H1 (cell line): ENCODE data around the gene OVOL3. TPM values are rescaled to one million over a fixed set of nuclear protein-coding genes. Genes with fewer than 3 reads are reported as not detected.

ENCODE experiments used
- CTCF ChIA-PET: fragments of 300-600 bp; sonication (Branson Sonifier 250); formaldehyde crosslinking; loops from one replicate; lab custom pipeline; 2021; ENCODE audit not compliant: partially characterized antibody; lab: Charles Lee
- POLR2A ChIA-PET: fragments of 300-600 bp; sonication (Branson Sonifier 250); formaldehyde crosslinking; loops from one replicate; lab custom pipeline; 2021; ENCODE audit warnings: inconsistent platforms; ENCODE audit not compliant: partially characterized antibody; lab: Charles Lee
- DNase-seq, 2 experiments: peaks; one replicate each; pipeline versions ENCODE4 v3.0.0 to v3.0.0-alpha.2; 2010 to 2022; ENCODE audit warnings: low spot score in 2 of 2, low read depth in 1 of 2, mixed read lengths in 1 of 2
- FAIRE-seq: peaks from 2 replicates; lab custom pipeline; 2011; peaks lifted over from hg19 to GRCh38; lab: Jason Lieb, UNC
- H2AFZ ChIP-seq: 2 replicates; pipeline ENCODE4 v1.8.1; 2012; ENCODE audit warnings: low read length, inconsistent platforms
- H2AK5ac ChIP-seq: 2 replicates; pipeline ENCODE4 v1.6.1; 2013; ENCODE audit warnings: low read depth, low read length
- H2BK120ac ChIP-seq: replicated peaks from 2 replicates; pipeline ENCODE3; 2013; ENCODE audit warnings: low read depth, low read length, inconsistent platforms
- H2BK12ac ChIP-seq: 2 replicates; pipeline ENCODE4 v1.6.1; 2013; ENCODE audit warnings: low read depth, low read length
- H2BK15ac ChIP-seq: 2 replicates; pipeline ENCODE4 v1.6.1; 2013; ENCODE audit warnings: low read length
- H2BK20ac ChIP-seq: 2 replicates; pipeline ENCODE4 v1.6.1; 2013; ENCODE audit warnings: low read length
- H2BK5ac ChIP-seq: 2 replicates; pipeline ENCODE4 v1.6.1; 2013; ENCODE audit warnings: low read depth, low read length
- H3K14ac ChIP-seq: 2 replicates; pipeline ENCODE4 v1.6.1; 2013; ENCODE audit warnings: inconsistent platforms; ENCODE audit not compliant: insufficient read length
- H3K18ac ChIP-seq: 2 replicates; pipeline ENCODE4 v1.6.1; 2013; ENCODE audit warnings: low read length; ENCODE audit errors: extremely low read depth
- H3K23ac ChIP-seq: 2 replicates; pipeline ENCODE4 v1.6.1; 2013; ENCODE audit warnings: inconsistent platforms; ENCODE audit not compliant: insufficient read length
- H3K23me2 ChIP-seq: 2 replicates; pipeline ENCODE4 v1.6.1; 2013; ENCODE audit warnings: low read depth, low read length
- H3K27ac ChIP-seq: 2 replicates; pipeline ENCODE4 v1.6.1; 2011; ENCODE audit warnings: low read depth, low read length, inconsistent platforms
- H3K27me3 ChIP-seq, 4 experiments: replicated peaks in 1 of 4; 1 replicate in 1 of 4; 2 replicates in 3 of 4; pipeline versions ENCODE4 v1.6.1 to v1.8.1; 2011 to 2013; ENCODE audit warnings: low read length in 3 of 4, mild to moderate bottlenecking in 3 of 4, inconsistent platforms in 2 of 4, mixed read lengths in 2 of 4, moderate library complexity in 1 of 4; ENCODE audit not compliant: control insufficient read depth in 3 of 4, insufficient read depth in 3 of 4; ENCODE audit errors: extremely low read depth in 1 of 4
- H3K36me3 ChIP-seq, 4 experiments: 2 replicates each; pipeline versions ENCODE4 v1.6.1 to v1.8.1; 2011 to 2013; ENCODE audit warnings: mild to moderate bottlenecking in 4 of 4, low read length in 3 of 4, moderate library complexity in 2 of 4, control low read depth in 1 of 4, inconsistent platforms in 1 of 4; ENCODE audit not compliant: insufficient read depth in 4 of 4, control insufficient read depth in 2 of 4
- H3K4ac ChIP-seq: replicated peaks from 2 replicates; pipeline ENCODE3; 2013; ENCODE audit warnings: low read length, low read depth, mixed read lengths, inconsistent platforms; ENCODE audit not compliant: insufficient read length
- H3K4me1 ChIP-seq, 4 experiments: replicated peaks in 1 of 4; 1 replicate in 1 of 4; 2 replicates in 3 of 4; pipeline versions ENCODE4 v1.6.1 to v1.8.1; 2011 to 2013; ENCODE audit warnings: low read length in 3 of 4, inconsistent platforms in 2 of 4, mixed read lengths in 1 of 4; ENCODE audit not compliant: insufficient read depth in 4 of 4, control insufficient read depth in 3 of 4
- H3K4me2 ChIP-seq, 2 experiments: 2 replicates each; pipeline versions ENCODE4 v1.6.1 to v1.8.1; 2011 to 2013; ENCODE audit warnings: low read depth in 2 of 2, low read length in 2 of 2, control low read depth in 1 of 2, inconsistent platforms in 1 of 2, mild to moderate bottlenecking in 1 of 2; ENCODE audit not compliant: insufficient read depth in 1 of 2
- H3K4me3 ChIP-seq, 4 experiments: fragments of 200-600, 300-600 bp in 1 of 4; sonication (generic), shearing (Covaris generic), sonication (Bioruptor Twin) in 1 of 4; 2 replicates each; pipeline versions ENCODE4 v1.5.1 to v1.8.1; 2011 to 2016; ENCODE audit warnings: low read length in 4 of 4, low read depth in 3 of 4, control low read depth in 2 of 4, inconsistent platforms in 2 of 4, mild to moderate bottlenecking in 2 of 4, mixed read lengths in 1 of 4, moderate library complexity in 1 of 4; ENCODE audit not compliant: insufficient read depth in 2 of 4; ENCODE audit errors: extremely low read depth in 1 of 4
- H3K56ac ChIP-seq: replicated peaks from 2 replicates; pipeline ENCODE3; 2013; ENCODE audit warnings: low read depth, mild to moderate bottlenecking, mixed read lengths, low read length, inconsistent platforms; ENCODE audit not compliant: insufficient read length
- H3K79me1 ChIP-seq: 2 replicates; pipeline ENCODE4 v1.6.1; 2013; ENCODE audit warnings: low read depth, low read length, control low read depth
- H3K79me2 ChIP-seq, 2 experiments: 2 replicates each; pipeline versions ENCODE4 v1.6.1 to v1.8.1; 2012 to 2013; ENCODE audit warnings: low read length in 2 of 2, mild to moderate bottlenecking in 2 of 2, inconsistent platforms in 1 of 2; ENCODE audit not compliant: insufficient read depth in 2 of 2, control insufficient read depth in 1 of 2
- H3K9ac ChIP-seq, 4 experiments: replicated peaks in 1 of 4; 1 replicate in 1 of 4; 2 replicates in 3 of 4; pipeline versions ENCODE4 v1.6.1 to v1.8.1; 2011 to 2013; ENCODE audit warnings: low read depth in 3 of 4, low read length in 3 of 4, control low read depth in 2 of 4, mild to moderate bottlenecking in 2 of 4, moderate library complexity in 2 of 4, inconsistent platforms in 1 of 4; ENCODE audit errors: extremely low read depth in 1 of 4
- H3K9me3 ChIP-seq, 2 experiments: 2 replicates each; pipeline versions ENCODE4 v1.6.1 to v1.8.1; 2012 to 2013; ENCODE audit warnings: mild to moderate bottlenecking in 2 of 2, moderate library complexity in 2 of 2, control low read depth in 1 of 2, inconsistent platforms in 1 of 2, low read depth in 1 of 2, low read length in 1 of 2, mixed read lengths in 1 of 2; ENCODE audit not compliant: insufficient read depth in 2 of 2
- H4K20me1 ChIP-seq, 2 experiments: replicated peaks in 1 of 2; 2 replicates each; pipeline versions ENCODE3 to v1.8.1; 2011 to 2013; ENCODE audit warnings: inconsistent platforms in 2 of 2, low read length in 2 of 2, mild to moderate bottlenecking in 1 of 2; ENCODE audit not compliant: insufficient read depth in 2 of 2, control insufficient read depth in 1 of 2
- H4K5ac ChIP-seq: 2 replicates; pipeline ENCODE4 v1.6.1; 2013; ENCODE audit warnings: low read length, low read depth, mixed read lengths, inconsistent platforms; ENCODE audit not compliant: insufficient read length
- H4K8ac ChIP-seq: 2 replicates; pipeline ENCODE4 v1.8.0; 2013; ENCODE audit warnings: mild to moderate bottlenecking, moderate library complexity, low read length, inconsistent platforms; ENCODE audit not compliant: insufficient read depth; ENCODE audit errors: extremely low read depth
- H4K91ac ChIP-seq: replicated peaks from 2 replicates; pipeline ENCODE3; 2013; ENCODE audit warnings: low read length, mixed read lengths, inconsistent platforms; ENCODE audit not compliant: insufficient read length
- CEBPB ChIP-seq: IDR thresholded peaks from 2 replicates; pipeline ENCODE4 v1.6.1; 2012; ENCODE audit warnings: low read depth, low read length
- CTBP2 ChIP-seq: IDR thresholded peaks from 2 replicates; pipeline ENCODE4 v1.7.0; 2011; ENCODE audit warnings: borderline replicate concordance, mild to moderate bottlenecking, moderate library complexity, mixed read lengths, low read length; ENCODE audit not compliant: insufficient read depth, insufficient read length
- CTCF ChIP-seq, 3 experiments: IDR thresholded peaks; 1 replicate in 2 of 3; 2 replicates in 1 of 3; pipeline versions ENCODE4 v1.5.1 to v1.6.1; 2011; ENCODE audit warnings: low read length in 3 of 3, mild to moderate bottlenecking in 3 of 3, inconsistent platforms in 2 of 3, low read depth in 1 of 3, moderate library complexity in 1 of 3; ENCODE audit not compliant: insufficient read depth in 1 of 3; ENCODE audit errors: control extremely low read depth in 1 of 3
- GABPA ChIP-seq: IDR thresholded peaks from 2 replicates; pipeline ENCODE4 v1.6.1; 2011; ENCODE audit warnings: mild to moderate bottlenecking, low read length, moderate library complexity, borderline replicate concordance; ENCODE audit not compliant: insufficient read depth
- POU5F1 ChIP-seq: IDR thresholded peaks from 2 replicates; pipeline ENCODE4 v1.6.1; 2011; ENCODE audit warnings: low read depth, mild to moderate bottlenecking, low read length, moderate library complexity
- USF2 ChIP-seq: IDR thresholded peaks from 2 replicates; pipeline ENCODE4 v1.6.1; 2011; ENCODE audit warnings: low read length, improper control_type of control experiment
- WGBS, 2 experiments: shearing (Covaris generic) in 1 of 2; methylation state at CpG; one replicate each; pipeline versions ENCODE4 v1.1.6 to v1.1.7; 2013 to 2015; ENCODE audit warnings: low lambda C conversion rate in 2 of 2, mixed read lengths in 2 of 2, inconsistent platforms in 1 of 2, low coverage in 1 of 2, missing lambda C conversion rate in 1 of 2; ENCODE audit not compliant: insufficient replicate concordance in 2 of 2, insufficient coverage in 1 of 2, insufficient read length in 1 of 2; ENCODE audit errors: extremely low coverage in 1 of 2, missing lambda C conversion rate in 1 of 2; 5-methylcytosine and 5-hydroxymethylcytosine counted together
- polyA plus RNA-seq, 7 experiments: library from polyadenylated mRNA; depleted of rRNA in 3 of 7; stranded (reverse) in 5 of 7; unstranded in 2 of 7; fragments of >200 nt in 5 of 7; fragments of 200-250 nt in 2 of 7; gene quantifications; 1 replicate in 5 of 7; 2 replicates in 1 of 7; 4 replicates in 1 of 7; pipeline versions ENCODE4 v1.2.1 to v1.2.3, GENCODE V29; 2011 to 2013; ENCODE audit warnings: missing spikeins in 2 of 7, mixed read lengths in 2 of 7
- total RNA-seq: library from RNA; stranded (reverse); fragmentation: NEBNext Ultra II Directional; extraction: Animal tissue kit (Norgen Biotek cat#: 25700); gene quantifications from 2 replicates; pipeline ENCODE4 v1.2.1, GENCODE V29; 2021

The OVOL3 gene
- total and polyA plus RNA-seq, 2 of the 8 experiments (the other 6 are each of a cell fraction or from before 2014, with no cell fraction given): 0.45 TPM; not detected in 1

GRCh38 chr19:36093687-36094086 lies 17.3 kb upstream of the OVOL3 start:
- Histone ChIP-seq H3K27ac (no peak overlapping the region), H3K23me2 (no peaks in the 10 kb centered on the region), H4K91ac (no peak overlapping the region), H2AK5ac (no peak overlapping the region), H3K4me3 (no peak overlapping the region), H2BK15ac (no peak overlapping the region), H3K36me3 (peaks cover 24 to 63% (median 54%) of the 10 kb centered on the region in 4 experiments), H4K5ac (no peak overlapping the region), H2AFZ (no peak overlapping the region), H3K56ac (no peak overlapping the region), H3K23ac (no peak overlapping the region), H3K4me2 (no peak overlapping the region), H3K79me1 (no peaks in the 10 kb centered on the region), H2BK5ac (no peak overlapping the region), H4K8ac (no peak overlapping the region), H3K9ac (no peak overlapping the region), H3K9me3 (no peaks in the 10 kb centered on the region), H3K14ac (no peak overlapping the region), H2BK20ac (no peak overlapping the region), H4K20me1 (peaks cover 2 to 9% of the 10 kb centered on the region in 2 experiments), H3K4me1 (no peaks in the 10 kb centered on the region), H3K79me2 (no peaks in the 10 kb centered on the region), H3K27me3 (no peaks in the 10 kb centered on the region), H3K18ac (no peak overlapping the region), H3K4ac (no peak overlapping the region), H2BK120ac (no peak overlapping the region), H2BK12ac (no peak overlapping the region)
- DNase-seq (no peak), FAIRE-seq (no peak)
- WGBS, 2 experiments: 83% methylated on average over 6 of the region's 6 CpGs; no CpG with 5 or more reads in 1 of the 2 experiments
- ChIA-PET POLR2A (interaction anchor here (1.0 to 1.2 kb wide), 2 partner anchors 10 to 12 kb away, joined by 3 to 4 read pairs; no protein-coding TSS in a partner anchor), CTCF (no interaction called here)
- TF ChIP-seq POU5F1 (no peak), CTCF (IDR thresholded peaks at IDR 0.05; ENCODE audit: control extremely low read depth in 1 of 3, insufficient read depth in 1 of 3, low read depth in 1 of 3, low read length in 3 of 3) (no peak), USF2 (no peak), GABPA (no peak), CTBP2 (no peak), CEBPB (no peak)
